ENCODE measurements around the gene TTLL9. TPM values are rescaled to one million over a fixed set of nuclear protein-coding genes. Genes with fewer than 3 reads are reported as not detected.

The TTLL9 gene
- total RNA-seq, 1 experiment from 2014 or later, result 2.1 TPM

DNA sequence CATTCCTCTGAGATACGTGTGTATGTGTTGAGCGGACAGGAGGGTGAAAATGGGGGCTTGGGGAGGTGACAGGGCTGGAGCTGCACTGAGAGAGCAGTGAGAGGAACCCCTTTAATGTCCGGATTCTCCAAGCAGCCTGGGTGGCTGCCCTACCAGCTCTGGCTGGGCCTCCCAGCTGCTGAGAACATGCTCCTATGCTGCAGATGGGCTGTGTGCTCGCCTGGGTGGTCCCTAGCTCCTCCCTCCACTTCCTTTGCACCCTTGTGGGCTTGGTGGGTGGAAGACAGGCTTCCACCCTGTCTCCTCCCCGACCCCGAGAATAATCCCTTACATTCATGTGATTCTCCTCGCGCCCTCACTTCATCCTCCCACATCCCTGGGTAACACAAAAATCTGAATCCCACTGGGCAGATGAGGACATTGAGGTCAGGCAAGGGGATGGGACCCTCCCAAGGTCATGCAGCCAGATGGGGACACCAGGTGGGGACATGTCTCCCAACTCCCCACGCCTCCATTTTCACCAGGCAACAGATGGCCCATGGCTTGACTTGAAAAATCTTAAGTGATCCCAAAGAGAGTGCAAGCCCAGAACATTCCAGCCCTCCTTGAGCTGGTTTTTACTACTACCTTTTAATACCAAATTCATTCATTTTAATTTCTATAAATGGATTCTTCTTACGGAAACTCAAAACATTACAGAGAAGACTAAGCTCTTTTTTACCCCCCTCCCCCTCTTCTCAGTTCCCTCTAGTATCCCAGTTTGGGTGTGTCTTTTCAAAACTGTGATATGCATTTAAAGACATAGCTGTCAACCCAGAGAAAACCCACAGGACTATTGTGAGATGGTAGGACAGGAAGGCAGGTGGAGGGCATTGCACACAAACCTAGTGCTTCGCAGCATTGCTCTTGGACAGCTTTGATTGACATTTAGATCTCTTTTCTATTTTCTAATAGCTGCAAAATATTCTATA lies 86.4 kb downstream of the TTLL9 start:
- Histone ChIP-seq H3K27ac (ENCODE audit: low read length) (peak overlapping the region; percentile 39; the same call in 1 of the 2 replicates), H3K27me3 (ENCODE audit: control insufficient read depth, insufficient read depth, low read length) (no peaks in the 10 kb centered on the region), H3K4me3 (ENCODE audit: low read depth in 2 of 2, low read length in 2 of 2) (no peak overlapping the region), H3K4me1 (ENCODE audit: control insufficient read depth, insufficient read depth, low read length) (0 out of 2 replicates have a peak, but pooled peaks cover 4% of the 10 kb centered on the region), H3K36me3 (ENCODE audit: control insufficient read depth, insufficient read depth, low read length) (no peaks in the 10 kb centered on the region), H3K9me3 (ENCODE audit: control insufficient read depth, insufficient read depth, low read depth, low read length) (no peaks in the 10 kb centered on the region)
- intact Hi-C loops (cut with micrococcal nuclease; ENCODE audit: unreplicated experiment) (loop anchor here (10.0 kb wide), 1 partner anchor 138 kb away; no protein-coding TSS in a partner anchor), in situ Hi-C loops (cut with HindIII; ENCODE audit: low pct_unique_long_range_greater_than_20kb, low sequenced_read_pairs) (no loop called here)
- POLR2A ChIA-PET, result interaction anchor here (0.5 to 0.6 kb wide), 2 partner anchors 142 to 222 kb away, joined by 3 to 6 read pairs; no protein-coding TSS in a partner anchor
- CTCF ChIA-PET, result interaction anchor here (0.6 to 1.1 kb wide), 3 partner anchors 104 to 167 kb away, joined by 3 to 7 read pairs (median 6); no protein-coding TSS in a partner anchor
- no peak for ATAC-seq
- DNase-seq (ENCODE audit: low read depth, low spot score), result no peak
- no TSS peak for BruUV-seq (replicated peaks)
- no peak for TF ChIP-seq POLR2AphosphoS5 (IDR thresholded peaks at IDR 0.05; ENCODE audit: low read depth, low read length)
- TF ChIP-seq REST (IDR thresholded peaks at IDR 0.05; ENCODE audit: insufficient read depth in 1 of 2, low read depth in 2 of 2, low read length in 1 of 2), result no peak
- no peak for TF ChIP-seq TCF7L2 (IDR thresholded peaks at IDR 0.05; ENCODE audit: low read depth, low read length)
- no peak for TF ChIP-seq SIN3A (IDR thresholded peaks at IDR 0.05; ENCODE audit: borderline replicate concordance, insufficient read depth, low read depth, low read length)
- TF ChIP-seq, protein P1, sequence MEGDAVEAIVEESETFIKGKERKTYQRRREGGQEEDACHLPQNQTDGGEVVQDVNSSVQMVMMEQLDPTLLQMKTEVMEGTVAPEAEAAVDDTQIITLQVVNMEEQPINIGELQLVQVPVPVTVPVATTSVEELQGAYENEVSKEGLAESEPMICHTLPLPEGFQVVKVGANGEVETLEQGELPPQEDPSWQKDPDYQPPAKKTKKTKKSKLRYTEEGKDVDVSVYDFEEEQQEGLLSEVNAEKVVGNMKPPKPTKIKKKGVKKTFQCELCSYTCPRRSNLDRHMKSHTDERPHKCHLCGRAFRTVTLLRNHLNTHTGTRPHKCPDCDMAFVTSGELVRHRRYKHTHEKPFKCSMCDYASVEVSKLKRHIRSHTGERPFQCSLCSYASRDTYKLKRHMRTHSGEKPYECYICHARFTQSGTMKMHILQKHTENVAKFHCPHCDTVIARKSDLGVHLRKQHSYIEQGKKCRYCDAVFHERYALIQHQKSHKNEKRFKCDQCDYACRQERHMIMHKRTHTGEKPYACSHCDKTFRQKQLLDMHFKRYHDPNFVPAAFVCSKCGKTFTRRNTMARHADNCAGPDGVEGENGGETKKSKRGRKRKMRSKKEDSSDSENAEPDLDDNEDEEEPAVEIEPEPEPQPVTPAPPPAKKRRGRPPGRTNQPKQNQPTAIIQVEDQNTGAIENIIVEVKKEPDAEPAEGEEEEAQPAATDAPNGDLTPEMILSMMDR (IDR thresholded peaks at IDR 0.05), result no peak

GRCh38 chr20:31962761-31963160 lies 92.3 kb downstream of the TTLL9 start:
- peaks cover 6% of the 10 kb centered on the region for H3K27me3 ChIP-seq (ENCODE audit: control insufficient read depth, insufficient read depth, low read length)
- no peaks in the 10 kb centered on the region for H3K36me3 ChIP-seq (ENCODE audit: control insufficient read depth, insufficient read depth, low read length)
- ATAC-seq (no peak), DNase-seq (ENCODE audit: low read depth, low spot score) (no peak)
- no peaks in the 10 kb centered on the region for H3K9me3 ChIP-seq (ENCODE audit: control insufficient read depth, insufficient read depth, low read depth, low read length)
- peak overlapping the region; percentile 44; the same call in 1 of the 2 replicates for H3K27ac ChIP-seq (ENCODE audit: low read length)
- ChIA-PET POLR2A (no interaction called here), CTCF (interaction anchor here (1.3 kb wide), 1 partner anchor 11 kb away, joined by 9 read pairs; the partner anchor contains the start of gene PDRG1)
- TF ChIP-seq TCF7L2 (IDR thresholded peaks at IDR 0.05; ENCODE audit: low read depth, low read length) (no peak), SIN3A (IDR thresholded peaks at IDR 0.05; ENCODE audit: borderline replicate concordance, insufficient read depth, low read depth, low read length) (no peak), REST (IDR thresholded peaks at IDR 0.05; ENCODE audit: insufficient read depth in 1 of 2, low read depth in 2 of 2, low read length in 1 of 2) (no peak), POLR2AphosphoS5 (IDR thresholded peaks at IDR 0.05; ENCODE audit: low read depth, low read length) (no peak)
- TF ChIP-seq, protein P1 (IDR thresholded peaks at IDR 0.05), result no peak
- intact Hi-C loops (cut with micrococcal nuclease; ENCODE audit: unreplicated experiment) (no loop called here), in situ Hi-C loops (cut with HindIII; ENCODE audit: low pct_unique_long_range_greater_than_20kb, low sequenced_read_pairs) (no loop called here)
- no peak overlapping the region for H3K4me3 ChIP-seq (ENCODE audit: low read depth in 2 of 2, low read length in 2 of 2)
- H3K4me1 ChIP-seq (ENCODE audit: control insufficient read depth, insufficient read depth, low read length), result peaks cover 22% of the 10 kb centered on the region
- no TSS peak for BruUV-seq (replicated peaks)

Measured in Panc1 (cell line).